ENCODE data around the gene CDH16.

DNA sequence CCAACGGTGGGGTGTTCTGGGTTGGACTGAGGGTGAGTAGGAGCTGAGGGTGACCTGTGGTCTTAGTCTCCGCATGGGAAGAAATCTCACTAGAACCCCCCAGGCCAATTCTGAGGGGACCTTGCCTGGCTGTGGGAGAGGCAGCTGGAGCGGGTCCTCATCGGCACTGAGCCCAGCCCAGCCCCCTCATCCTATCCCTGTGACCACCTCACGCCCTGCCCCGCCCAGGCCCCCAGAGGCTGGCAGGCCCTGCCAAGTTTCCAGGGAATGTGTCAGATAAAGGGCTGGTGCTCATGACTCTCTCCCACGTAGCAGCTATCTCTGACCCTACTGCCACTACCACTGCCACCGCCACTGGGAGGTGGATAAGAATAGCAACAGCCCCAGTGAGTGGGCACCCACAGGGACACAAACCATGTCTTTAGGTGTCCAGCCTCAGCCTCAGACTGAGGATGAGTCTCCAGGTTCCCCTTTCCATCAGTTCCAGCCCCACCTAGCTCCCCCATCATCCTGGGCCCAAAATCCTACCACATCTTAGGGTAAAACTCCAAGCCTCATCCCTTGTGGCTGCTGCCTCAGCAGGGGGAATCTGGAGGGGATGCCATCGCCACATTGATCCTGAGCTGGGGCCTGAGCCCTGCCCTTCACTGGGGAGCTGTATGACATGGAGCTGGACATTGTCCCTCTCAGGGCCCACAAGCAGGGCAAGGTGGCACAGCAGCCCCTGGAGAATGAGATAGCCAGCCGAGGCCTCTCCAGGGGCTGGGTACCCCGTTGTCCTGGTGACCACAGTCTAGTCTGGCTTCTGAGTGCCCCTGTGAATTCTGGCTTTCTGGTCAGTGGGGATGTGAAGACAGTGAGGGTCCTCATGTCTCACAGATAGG, 14.9 kb downstream of the CDH16 start:
- TF ChIP-seq CTCF (IDR thresholded peaks at IDR 0.05) = no peak
- TF ChIP-seq POLR2A (IDR thresholded peaks at IDR 0.05) = no peak
